Lower lobe of right lung (tissue), 2 donors: ENCODE results near the gene C1orf167. TPM values are rescaled to one million over a fixed set of nuclear protein-coding genes. Genes with fewer than 3 reads are reported as not detected.

ENCODE experiments used
- ATAC-seq, 2 donors: fragments of 200-7000 bp; cut with Tn5 transposase; one replicate each; pipeline ENCODE4 v1.9.1; 2020 to 2022; ENCODE audit warnings: mild to moderate bottlenecking in 2 of 2, moderate library complexity in 2 of 2
- DNase-seq: peaks from one replicate; pipeline ENCODE4 v3.0.0-alpha.2; 2020
- H3K27ac ChIP-seq: fragments of 200-600 bp; one replicate; pipeline ENCODE4 v1.8.0; 2022
- H3K27me3 ChIP-seq: fragments of 200-600 bp; one replicate; pipeline ENCODE4 v1.8.0; 2022; ENCODE audit warnings: low read depth
- H3K36me3 ChIP-seq: fragments of 200-600 bp; one replicate; pipeline ENCODE4 v1.8.0; 2022; ENCODE audit warnings: mild to moderate bottlenecking
- H3K4me1 ChIP-seq: fragments of 200-600 bp; one replicate; pipeline ENCODE4 v1.8.0; 2022
- H3K4me3 ChIP-seq: fragments of 200-600 bp; one replicate; pipeline ENCODE4 v1.8.0; 2022; ENCODE audit warnings: mild to moderate bottlenecking
- H3K9me3 ChIP-seq: fragments of 200-600 bp; one replicate; pipeline ENCODE4 v1.8.0; 2022
- CTCF ChIP-seq: fragments of 200-600 bp; IDR thresholded peaks from one replicate; pipeline ENCODE4 v1.8.0; 2022; ENCODE audit warnings: antibody characterized with exemption, mild to moderate bottlenecking
- intact Hi-C: fragments of 100-400 bp; cut with DNase I; formaldehyde crosslinking; loops from one replicate; pipeline ENCODE4 v1.11.0; 2022
- total RNA-seq: library from RNA; stranded (reverse); fragmentation: NEBNext Ultra II Directional; extraction: Animal tissue kit (Norgen Biotek cat#: 25700); gene quantifications from one replicate; pipeline ENCODE4 v1.2.1, GENCODE V29; 2021
- donor health status: DM: no; HTN: yes; CAD: no; lungs with severe emphysema.

Gene C1orf167
- total RNA-seq, 1 donor from 2014 or later, result 2.2 TPM

DNA sequence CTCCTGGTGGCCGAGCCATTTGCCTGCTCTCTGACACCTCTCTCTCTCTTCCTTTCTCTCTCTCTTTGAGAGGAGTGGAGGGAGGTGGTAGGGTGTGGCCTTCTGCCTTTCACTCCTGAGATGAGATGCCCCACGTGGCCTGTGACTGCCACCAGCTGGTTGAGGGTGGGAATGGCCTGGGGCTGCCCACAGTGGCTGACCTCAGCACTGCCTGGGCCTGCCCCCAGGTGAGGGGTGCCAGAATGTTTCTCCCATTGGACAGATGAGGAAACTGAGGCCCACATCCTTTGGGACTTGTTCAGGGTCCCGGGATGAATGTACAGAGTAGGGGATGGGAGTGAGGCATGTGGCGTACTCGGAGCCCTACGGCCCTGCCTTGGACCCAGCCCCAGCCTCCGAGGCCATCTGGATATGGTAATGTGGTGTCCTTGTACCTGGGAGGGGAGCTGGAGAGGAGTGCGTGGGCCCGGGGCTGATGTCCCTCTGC lies 12.7 kb upstream of the C1orf167 start:
- ATAC-seq (peak; percentile 84 to 89), DNase-seq (peak; percentile 72)
- intact Hi-C loops, result no loop called here
- Histone ChIP-seq H3K4me1 (peaks cover 5% of the 10 kb centered on the region), H3K27me3 (no peaks in the 10 kb centered on the region), H3K27ac (no peak overlapping the region), H3K9me3 (no peaks in the 10 kb centered on the region), H3K4me3 (no peak overlapping the region), H3K36me3 (peaks cover 64% of the 10 kb centered on the region)
- TF ChIP-seq CTCF, result peak; percentile 64

GRCh38 chr1:11749996-11750395 lies 12.0 kb upstream of the C1orf167 start:
- no peak overlapping the region for H3K4me3 ChIP-seq

DNA sequence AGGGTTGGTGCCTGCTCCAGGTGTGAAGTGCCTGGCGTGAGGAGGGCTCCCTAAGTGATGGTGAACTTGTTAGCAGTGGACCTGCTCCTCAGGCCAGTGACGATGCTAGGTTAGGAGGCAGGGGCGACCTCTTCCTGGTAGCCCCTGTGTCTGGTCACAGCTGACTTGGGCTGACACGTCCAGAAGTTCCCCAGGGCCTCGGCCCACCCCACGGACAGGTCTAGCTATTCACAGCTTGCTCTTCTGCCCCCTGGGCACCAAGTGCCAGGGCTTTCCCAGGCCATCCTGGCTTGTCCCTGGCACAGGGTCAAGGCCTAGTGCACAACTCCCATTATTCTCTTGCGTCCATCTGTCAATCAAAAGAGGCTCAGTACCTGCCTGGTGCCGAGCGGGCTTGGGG lies 10.9 kb upstream of the C1orf167 start:
- DNase-seq, result no peak
- Histone ChIP-seq H3K27ac (no peak overlapping the region), H3K9me3 (no peaks in the 10 kb centered on the region), H3K4me3 (no peak overlapping the region), H3K36me3 (peaks cover 50% of the 10 kb centered on the region), H3K4me1 (peaks cover 5% of the 10 kb centered on the region), H3K27me3 (no peaks in the 10 kb centered on the region)
- intact Hi-C loops, result no loop called here
- no peak for TF ChIP-seq CTCF
- ATAC-seq, result no peak

More at GRCh38 chr1:11749996-11750395, 12.0 kb upstream of the C1orf167 start:
- ATAC-seq, result no peak
- H3K36me3 ChIP-seq, result peaks cover 61% of the 10 kb centered on the region
- DNase-seq, result no peak
- H3K4me1 ChIP-seq, result peaks cover 5% of the 10 kb centered on the region
- H3K9me3 ChIP-seq, result no peaks in the 10 kb centered on the region
- no peak for TF ChIP-seq CTCF
- no peak overlapping the region for H3K27ac ChIP-seq
- intact Hi-C loops, result no loop called here
- no peaks in the 10 kb centered on the region for H3K27me3 ChIP-seq

- no peak for TF ChIP-seq CTCF
- DNase-seq (no peak), ATAC-seq (no peak)
- H3K4me3 ChIP-seq, result no peak overlapping the region
- H3K36me3 ChIP-seq, result peaks cover 36% of the 10 kb centered on the region
- H3K27me3 ChIP-seq, result no peaks in the 10 kb centered on the region
- H3K4me1 ChIP-seq, result peaks cover 5% of the 10 kb centered on the region
- no peaks in the 10 kb centered on the region for H3K9me3 ChIP-seq
- intact Hi-C loops, result no loop called here
- no peak overlapping the region for H3K27ac ChIP-seq
Observed at GRCh38 chr1:11752359-11753088, 9.5 kb upstream of the C1orf167 start.

- TF ChIP-seq CTCF, result no peak
- DNase-seq (no peak), ATAC-seq (peak in 1 of 2 donors; percentile 17)
- H3K4me1 ChIP-seq, result peaks cover 5% of the 10 kb centered on the region
- peaks cover 25% of the 10 kb centered on the region for H3K36me3 ChIP-seq
- intact Hi-C loops, result no loop called here
- no peak overlapping the region for H3K27ac ChIP-seq
- H3K9me3 ChIP-seq, result no peaks in the 10 kb centered on the region
- no peak overlapping the region for H3K4me3 ChIP-seq
- no peaks in the 10 kb centered on the region for H3K27me3 ChIP-seq
Observed at GRCh38 chr1:11753555-11754208, 8.3 kb upstream of the C1orf167 start.
